ENCODE measurements around the gene SMC1B.
"Not testable (repeated sequence)": the region's sequence is repeated elsewhere in the genome, so short reads cannot be mapped to it uniquely, and the experiment has no call there.

DNA sequence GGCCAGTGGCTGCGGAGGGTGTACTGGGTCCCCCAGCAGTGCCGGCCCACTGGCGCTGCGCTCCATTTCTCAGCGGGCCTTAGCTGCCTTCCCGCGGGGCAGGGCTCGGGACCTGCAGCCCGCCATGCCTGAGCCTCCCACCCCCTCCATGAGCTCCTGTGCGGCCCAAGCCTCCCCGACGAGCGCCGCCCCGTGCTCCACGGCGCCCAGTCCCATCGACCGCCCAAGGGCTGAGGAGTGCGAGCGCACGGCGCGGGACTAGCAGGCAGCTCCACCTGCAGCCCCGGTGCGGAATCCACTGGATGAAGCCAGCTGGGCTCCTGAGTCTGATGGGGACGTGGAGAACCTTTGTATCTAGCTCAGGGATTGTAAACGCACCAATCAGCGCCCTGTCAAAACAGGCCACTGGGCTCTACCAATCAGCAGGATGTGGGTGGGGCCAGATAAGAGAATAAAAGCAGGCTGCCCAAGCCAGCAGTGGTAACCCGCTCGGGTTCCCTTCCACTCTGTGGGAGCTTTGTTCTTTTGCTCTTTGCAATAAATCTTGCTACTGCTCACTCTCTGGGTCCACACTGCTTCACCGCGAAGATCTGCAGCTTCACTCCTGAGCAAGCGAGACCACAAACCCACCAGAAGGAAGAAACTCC lies 23.6 kb upstream of the SMC1B start:
- TF ChIP-seq, protein P1, sequence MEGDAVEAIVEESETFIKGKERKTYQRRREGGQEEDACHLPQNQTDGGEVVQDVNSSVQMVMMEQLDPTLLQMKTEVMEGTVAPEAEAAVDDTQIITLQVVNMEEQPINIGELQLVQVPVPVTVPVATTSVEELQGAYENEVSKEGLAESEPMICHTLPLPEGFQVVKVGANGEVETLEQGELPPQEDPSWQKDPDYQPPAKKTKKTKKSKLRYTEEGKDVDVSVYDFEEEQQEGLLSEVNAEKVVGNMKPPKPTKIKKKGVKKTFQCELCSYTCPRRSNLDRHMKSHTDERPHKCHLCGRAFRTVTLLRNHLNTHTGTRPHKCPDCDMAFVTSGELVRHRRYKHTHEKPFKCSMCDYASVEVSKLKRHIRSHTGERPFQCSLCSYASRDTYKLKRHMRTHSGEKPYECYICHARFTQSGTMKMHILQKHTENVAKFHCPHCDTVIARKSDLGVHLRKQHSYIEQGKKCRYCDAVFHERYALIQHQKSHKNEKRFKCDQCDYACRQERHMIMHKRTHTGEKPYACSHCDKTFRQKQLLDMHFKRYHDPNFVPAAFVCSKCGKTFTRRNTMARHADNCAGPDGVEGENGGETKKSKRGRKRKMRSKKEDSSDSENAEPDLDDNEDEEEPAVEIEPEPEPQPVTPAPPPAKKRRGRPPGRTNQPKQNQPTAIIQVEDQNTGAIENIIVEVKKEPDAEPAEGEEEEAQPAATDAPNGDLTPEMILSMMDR (IDR thresholded peaks at IDR 0.05; ENCODE audit: low read length): not testable (repeated sequence)
- not testable (repeated sequence) for TF ChIP-seq EZH2 (IDR thresholded peaks at IDR 0.05; ENCODE audit: borderline replicate concordance, low read length)
